ENCODE results near the gene HCFC1. TPM values are rescaled to one million over a fixed set of nuclear protein-coding genes. Genes with fewer than 3 reads are reported as not detected.

HCFC1 gene
- total RNA-seq, 6 experiments from 2014 or later = 52.1 to 62.1 (median 59.0) TPM

- H3K4me1 Mint-ChIP-seq (ENCODE audit: low read depth) = no peaks in the 10 kb centered on the region
- H3K27me3 Mint-ChIP-seq (ENCODE audit: insufficient read depth) = peaks cover 8% of the 10 kb centered on the region
- peak; percentile 17 for DNase-seq
- peak; percentile 92 for TF ChIP-seq CTCF (IDR thresholded peaks at IDR 0.05)
- H3K27ac Mint-ChIP-seq = peak overlapping the region; percentile 40; the same call in 1 of the 2 replicates
- H3K4me3 Mint-ChIP-seq = no peak overlapping the region
- H3K36me3 Mint-ChIP-seq (ENCODE audit: low read depth) = no peaks in the 10 kb centered on the region; the same call in 1 of the 2 replicates
- no peaks in the 10 kb centered on the region for H3K9me3 Mint-ChIP-seq
Measured at GRCh38 chrX:153953342-153953830, 18.2 kb downstream of the HCFC1 start.

- no peak overlapping the region for H3K27ac Mint-ChIP-seq
- no peaks in the 10 kb centered on the region for H3K9me3 Mint-ChIP-seq
- TF ChIP-seq CTCF (IDR thresholded peaks at IDR 0.05) = no peak
- no peak overlapping the region for H3K4me3 Mint-ChIP-seq
- peaks cover 6% of the 10 kb centered on the region for H3K27me3 Mint-ChIP-seq (ENCODE audit: insufficient read depth)
- H3K36me3 Mint-ChIP-seq (ENCODE audit: low read depth) = peaks cover 2% of the 10 kb centered on the region
- 0 out of 2 replicates have a peak, but pooled peaks cover 2% of the 10 kb centered on the region for H3K4me1 Mint-ChIP-seq (ENCODE audit: low read depth)
- no peak for DNase-seq
Measured at GRCh38 chrX:153952373-153953026, 19.1 kb downstream of the HCFC1 start.

- H3K27ac Mint-ChIP-seq = no peak overlapping the region
- 0 out of 2 replicates have a peak, but pooled peaks cover 5% of the 10 kb centered on the region for H3K4me1 Mint-ChIP-seq (ENCODE audit: low read depth)
- H3K9me3 Mint-ChIP-seq = no peaks in the 10 kb centered on the region
- H3K27me3 Mint-ChIP-seq (ENCODE audit: insufficient read depth) = peaks cover 6% of the 10 kb centered on the region
- no peak for DNase-seq
- no peak overlapping the region for H3K4me3 Mint-ChIP-seq
- no peak for TF ChIP-seq CTCF (IDR thresholded peaks at IDR 0.05)
- H3K36me3 Mint-ChIP-seq (ENCODE audit: low read depth) = peaks cover 5% of the 10 kb centered on the region
Measured at GRCh38 chrX:153951683-153952372, 19.8 kb downstream of the HCFC1 start.

- TF ChIP-seq CTCF (IDR thresholded peaks at IDR 0.05) = no peak
- peaks cover 6% of the 10 kb centered on the region for H3K27me3 Mint-ChIP-seq (ENCODE audit: insufficient read depth)
- H3K27ac Mint-ChIP-seq = no peak overlapping the region
- H3K9me3 Mint-ChIP-seq = no peaks in the 10 kb centered on the region
- H3K4me1 Mint-ChIP-seq (ENCODE audit: low read depth) = 0 out of 2 replicates have a peak, but pooled peaks cover 5% of the 10 kb centered on the region
- H3K4me3 Mint-ChIP-seq = no peak overlapping the region
- peaks cover 5% of the 10 kb centered on the region for H3K36me3 Mint-ChIP-seq (ENCODE audit: low read depth)
- no peak for DNase-seq
Measured at GRCh38 chrX:153950127-153950526, 21.5 kb downstream of the HCFC1 start.

GRCh38 chrX:153948847-153949805 lies 22.5 kb downstream of the HCFC1 start:
- H3K4me1 Mint-ChIP-seq (ENCODE audit: low read depth) = 0 out of 2 replicates have a peak, but pooled peaks cover 5% of the 10 kb centered on the region

More at GRCh38 chrX:153948847-153949805, 22.5 kb downstream of the HCFC1 start:
- Mint-ChIP-seq H3K27ac (no peak overlapping the region), H3K36me3 (ENCODE audit: low read depth) (peaks cover 5% of the 10 kb centered on the region), H3K27me3 (ENCODE audit: insufficient read depth) (peaks cover 2% of the 10 kb centered on the region), H3K4me3 (no peak overlapping the region), H3K9me3 (no peaks in the 10 kb centered on the region)
- TF ChIP-seq CTCF (IDR thresholded peaks at IDR 0.05) = no peak
- no peak for DNase-seq

Data from HFFc6 (cell line).